Ovary (tissue), 3 donors: ENCODE results near the gene CCDC141.

ENCODE experiments used
- CTCF ChIP-seq, 3 donors: fragments of 450-650 bp in 2 of 3; fragments of 200-600 bp in 1 of 3; IDR thresholded peaks; one replicate each; pipeline versions ENCODE4 v1.5.1 to v1.8.0; 2016 to 2022; ENCODE audit warnings: antibody characterized with exemption in 3 of 3, mild to moderate bottlenecking in 1 of 3
- EP300 ChIP-seq: sonication (generic); formaldehyde crosslinking; IDR thresholded peaks from one replicate; pipeline ENCODE4 v1.6.1; 2017; ENCODE audit warnings: antibody characterized with exemption
- POLR2A ChIP-seq: fragments of 450-650 bp; IDR thresholded peaks from one replicate; pipeline ENCODE4 v1.6.1; 2017; ENCODE audit warnings: antibody characterized with exemption, mild to moderate bottlenecking, moderate library complexity
- donor health status: DM: no; HTN: no; CAD: no.

GRCh38 chr2:178928077-178928476 is 121.9 kb downstream of the CCDC141 start:
- TF ChIP-seq POLR2A (no peak), CTCF (IDR thresholded peaks at IDR 0.05) (no peak), EP300 (no peak)
